ENCODE measurements around the gene APBA2.

- TF ChIP-seq CTCF (IDR thresholded peaks at IDR 0.05; ENCODE audit: low read depth, low read length) (no peak), EZH2phosphoT487 (IDR thresholded peaks at IDR 0.05; ENCODE audit: low read depth) (no peak)
Observed at GRCh38 chr15:28931828-28932227, 46.1 kb downstream of the APBA2 start.
